UCSD-AML1 (cell line): ENCODE results near the gene BCL11B.
"Not testable (repeated sequence)": the region's sequence is repeated elsewhere in the genome, so short reads cannot be mapped to it uniquely, and the experiment has no call there.

ENCODE experiments used
- DNase-seq: peaks from one replicate; lab custom pipeline; 2025; ENCODE audit not compliant: unreplicated experiment; lab: John Stamatoyannopoulos, UW

Gene BCL11B

GRCh38 chr14:99203080-99203479 lies 68.9 kb downstream of the BCL11B start:
- DNase-seq = no peak

GRCh38 chr14:99202516-99202915 lies 69.5 kb downstream of the BCL11B start:
- DNase-seq = no peak

- DNase-seq = no peak
Observed at GRCh38 chr14:99201351-99202073, 70.5 kb downstream of the BCL11B start.

GRCh38 chr14:99200654-99201005 lies 71.4 kb downstream of the BCL11B start:
- DNase-seq = no peak

GRCh38 chr14:99199846-99200653 lies 71.9 kb downstream of the BCL11B start:
- DNase-seq = no peak

- DNase-seq = no peak
Observed at GRCh38 chr14:99198746-99199502, 73.1 kb downstream of the BCL11B start.

GRCh38 chr14:99196310-99196650 lies 75.7 kb downstream of the BCL11B start:
- DNase-seq = no peak

- DNase-seq = no peak
Observed at GRCh38 chr14:99195602-99196309, 76.2 kb downstream of the BCL11B start.

GRCh38 chr14:99194736-99195135 lies 77.3 kb downstream of the BCL11B start:
- no peak for DNase-seq

GRCh38 chr14:99194136-99194535 lies 77.9 kb downstream of the BCL11B start:
- no peak for DNase-seq

GRCh38 chr14:99192830-99193229 lies 79.2 kb downstream of the BCL11B start:
- DNase-seq = no peak

- DNase-seq = no peak
Observed at GRCh38 chr14:99192028-99192621, 79.9 kb downstream of the BCL11B start.

GRCh38 chr14:99191395-99192027 lies 80.5 kb downstream of the BCL11B start:
- DNase-seq = no peak

- no peak for DNase-seq
Observed at GRCh38 chr14:99190696-99191394, 81.2 kb downstream of the BCL11B start.

- no peak for DNase-seq
Observed at GRCh38 chr14:99189201-99189801, 82.7 kb downstream of the BCL11B start.

GRCh38 chr14:99188731-99189191 lies 83.2 kb downstream of the BCL11B start:
- DNase-seq = no peak

- DNase-seq = no peak
Observed at GRCh38 chr14:99187858-99188257, 84.1 kb downstream of the BCL11B start.

- DNase-seq = no peak
Observed at GRCh38 chr14:99186956-99187690, 84.9 kb downstream of the BCL11B start.

- not testable (repeated sequence) for DNase-seq
Observed at GRCh38 chr14:99186336-99186735, 85.7 kb downstream of the BCL11B start.
